Uterus (tissue), 2 donors: Measurements from ENCODE around the gene MORN3.

ENCODE experiments used
- POLR2A ChIP-seq, 2 donors: fragments of 450-650 bp; IDR thresholded peaks; one replicate each; pipeline ENCODE4 v1.6.1; 2016; ENCODE audit warnings: antibody characterized with exemption in 2 of 2, mild to moderate bottlenecking in 1 of 2, moderate library complexity in 1 of 2
- TF ChIP-seq, protein P1 (sequence below), 4 experiments: fragments of 200-600 bp in 2 of 4; fragments of 450-650 bp in 2 of 4; sonication (generic) in 2 of 4; IDR thresholded peaks; one replicate each; pipeline ENCODE4 v1.5.1; 2016 to 2019; ENCODE audit warnings: antibody characterized with exemption in 4 of 4, mild to moderate bottlenecking in 2 of 4, moderate library complexity in 1 of 4

DNA sequence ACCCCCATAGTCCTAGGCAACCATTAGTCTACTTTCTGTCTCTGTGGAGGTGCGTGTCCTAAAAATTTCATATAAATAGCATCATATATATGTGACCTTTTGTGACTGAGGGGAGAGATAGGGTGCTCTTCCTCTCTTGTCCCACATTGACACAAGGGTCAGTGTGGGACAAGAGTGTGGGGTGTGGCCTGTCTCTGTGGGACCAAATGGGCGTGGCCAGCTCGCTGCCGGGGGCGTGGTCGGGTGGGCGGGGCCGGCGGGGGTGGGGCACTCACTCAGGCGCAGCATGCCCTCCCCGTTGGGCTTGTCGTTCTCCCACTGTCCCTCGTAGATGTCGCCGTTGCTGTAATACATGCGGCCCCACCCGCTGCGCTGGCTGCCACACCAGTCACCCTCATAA lies 15.5 kb downstream of the MORN3 start:
- TF ChIP-seq, protein P1, sequence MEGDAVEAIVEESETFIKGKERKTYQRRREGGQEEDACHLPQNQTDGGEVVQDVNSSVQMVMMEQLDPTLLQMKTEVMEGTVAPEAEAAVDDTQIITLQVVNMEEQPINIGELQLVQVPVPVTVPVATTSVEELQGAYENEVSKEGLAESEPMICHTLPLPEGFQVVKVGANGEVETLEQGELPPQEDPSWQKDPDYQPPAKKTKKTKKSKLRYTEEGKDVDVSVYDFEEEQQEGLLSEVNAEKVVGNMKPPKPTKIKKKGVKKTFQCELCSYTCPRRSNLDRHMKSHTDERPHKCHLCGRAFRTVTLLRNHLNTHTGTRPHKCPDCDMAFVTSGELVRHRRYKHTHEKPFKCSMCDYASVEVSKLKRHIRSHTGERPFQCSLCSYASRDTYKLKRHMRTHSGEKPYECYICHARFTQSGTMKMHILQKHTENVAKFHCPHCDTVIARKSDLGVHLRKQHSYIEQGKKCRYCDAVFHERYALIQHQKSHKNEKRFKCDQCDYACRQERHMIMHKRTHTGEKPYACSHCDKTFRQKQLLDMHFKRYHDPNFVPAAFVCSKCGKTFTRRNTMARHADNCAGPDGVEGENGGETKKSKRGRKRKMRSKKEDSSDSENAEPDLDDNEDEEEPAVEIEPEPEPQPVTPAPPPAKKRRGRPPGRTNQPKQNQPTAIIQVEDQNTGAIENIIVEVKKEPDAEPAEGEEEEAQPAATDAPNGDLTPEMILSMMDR (IDR thresholded peaks at IDR 0.05) = no peak
- TF ChIP-seq POLR2A (IDR thresholded peaks at IDR 0.05) = no peak
